ENCODE measurements around the gene MAP1LC3B. TPM values are rescaled to one million over a fixed set of nuclear protein-coding genes. Genes with fewer than 3 reads are reported as not detected.

Gene MAP1LC3B
- total RNA-seq, 1 donor from 2014 or later = 136 TPM

- no peak overlapping the region for H3K4me3 ChIP-seq (ENCODE audit: low read depth, low read length)
- no peaks in the 10 kb centered on the region for H3K27me3 ChIP-seq (ENCODE audit: control insufficient read depth, insufficient read depth, low read length)
- H3K36me3 ChIP-seq (ENCODE audit: control insufficient read depth, insufficient read depth, low read length) = no peaks in the 10 kb centered on the region
- TF ChIP-seq CTCF (IDR thresholded peaks at IDR 0.05; ENCODE audit: insufficient read depth, low read length, poor library complexity, severe bottlenecking) = no peak
- DNase-seq (ENCODE audit: low read depth) = no peak
Observed at GRCh38 chr16:87368029-87368770, 23.9 kb upstream of the MAP1LC3B start.

- TF ChIP-seq CTCF (IDR thresholded peaks at IDR 0.05; ENCODE audit: insufficient read depth, low read length, poor library complexity, severe bottlenecking) = no peak
Observed at GRCh38 chr16:87369117-87369765, 22.9 kb upstream of the MAP1LC3B start.

GRCh38 chr16:87369796-87370719, 22.1 kb upstream of the MAP1LC3B start:
- TF ChIP-seq CTCF (IDR thresholded peaks at IDR 0.05; ENCODE audit: insufficient read depth, low read length, poor library complexity, severe bottlenecking) = no peak
- Histone ChIP-seq H3K27me3 (ENCODE audit: control insufficient read depth, insufficient read depth, low read length) (no peaks in the 10 kb centered on the region), H3K36me3 (ENCODE audit: control insufficient read depth, insufficient read depth, low read length) (no peaks in the 10 kb centered on the region), H3K4me3 (ENCODE audit: low read depth, low read length) (no peak overlapping the region)
- no peak for DNase-seq (ENCODE audit: low read depth)

More at GRCh38 chr16:87369117-87369765, 22.9 kb upstream of the MAP1LC3B start:
- Histone ChIP-seq H3K4me3 (ENCODE audit: low read depth, low read length) (no peak overlapping the region), H3K36me3 (ENCODE audit: control insufficient read depth, insufficient read depth, low read length) (no peaks in the 10 kb centered on the region), H3K27me3 (ENCODE audit: control insufficient read depth, insufficient read depth, low read length) (no peaks in the 10 kb centered on the region)
- no peak for DNase-seq (ENCODE audit: low read depth)

- Histone ChIP-seq H3K27me3 (ENCODE audit: control insufficient read depth, insufficient read depth, low read length) (no peaks in the 10 kb centered on the region), H3K4me3 (ENCODE audit: low read depth, low read length) (no peak overlapping the region)
- no peak for TF ChIP-seq CTCF (IDR thresholded peaks at IDR 0.05; ENCODE audit: insufficient read depth, low read length, poor library complexity, severe bottlenecking)
Observed at GRCh38 chr16:87371261-87371866, 20.8 kb upstream of the MAP1LC3B start.

GRCh38 chr16:87372305-87372704, 19.8 kb upstream of the MAP1LC3B start:
- DNase-seq (ENCODE audit: low read depth) = no peak
- Histone ChIP-seq H3K4me3 (ENCODE audit: low read depth, low read length) (no peak overlapping the region), H3K27me3 (ENCODE audit: control insufficient read depth, insufficient read depth, low read length) (no peaks in the 10 kb centered on the region), H3K36me3 (ENCODE audit: control insufficient read depth, insufficient read depth, low read length) (no peaks in the 10 kb centered on the region)
- TF ChIP-seq CTCF (IDR thresholded peaks at IDR 0.05; ENCODE audit: insufficient read depth, low read length, poor library complexity, severe bottlenecking) = no peak

More at GRCh38 chr16:87371261-87371866, 20.8 kb upstream of the MAP1LC3B start:
- no peaks in the 10 kb centered on the region for H3K36me3 ChIP-seq (ENCODE audit: control insufficient read depth, insufficient read depth, low read length)
- DNase-seq (ENCODE audit: low read depth) = no peak

All from kidney epithelial cell (primary cell).